Stomach (tissue), 9 donors: ENCODE results near the gene KCNJ15. TPM values are rescaled to one million over a fixed set of nuclear protein-coding genes. Genes with fewer than 3 reads are reported as not detected.
"Not testable (repeated sequence)": the region's sequence is repeated elsewhere in the genome, so short reads cannot be mapped to it uniquely, and the experiment has no call there.

Experiments
- DNase-seq, 2 donors: peaks; one replicate each; pipeline versions ENCODE4 v3.0.0 to v3.0.0-alpha.2; 2013 to 2019
- H3K27ac ChIP-seq, 5 donors: fragments of 200-600 bp in 4 of 5; sonication (generic) in 4 of 5; one replicate each; pipeline ENCODE4 v1.5.1; 2013 to 2019; ENCODE audit warnings: mild to moderate bottlenecking in 1 of 5, moderate library complexity in 1 of 5
- H3K27me3 ChIP-seq, 3 donors: fragments of 200-600 bp; sonication (generic); one replicate each; pipeline ENCODE4 v1.5.1; 2017 to 2019; ENCODE audit warnings: mixed run types in 1 of 3
- H3K36me3 ChIP-seq, 4 donors: fragments of 200-600 bp; sonication (generic); 1 replicate in 3 of 4; 2 replicates in 1 of 4; pipeline ENCODE4 v1.5.1; 2016 to 2019
- H3K4me1 ChIP-seq, 4 donors: fragments of 200-600 bp; sonication (generic); one replicate each; pipeline ENCODE4 v1.5.1; 2016 to 2019
- H3K4me3 ChIP-seq, 4 donors: fragments of 200-600 bp; sonication (generic) in 3 of 4; one replicate each; pipeline ENCODE4 v1.5.1; 2016 to 2019; ENCODE audit warnings: mild to moderate bottlenecking in 1 of 4
- H3K9me3 ChIP-seq, 4 donors: fragments of 200-600 bp; sonication (generic); one replicate each; pipeline ENCODE4 v1.5.1; 2016 to 2019
- EP300 ChIP-seq: sonication (generic); formaldehyde crosslinking; IDR thresholded peaks from one replicate; pipeline ENCODE4 v1.6.1; 2017; ENCODE audit warnings: antibody characterized with exemption
- POLR2A ChIP-seq, 4 donors: fragments of 450-650 bp; IDR thresholded peaks; one replicate each; pipeline ENCODE4 v1.6.1; 2016; ENCODE audit warnings: antibody characterized with exemption in 4 of 4, control low read depth in 2 of 4, mild to moderate bottlenecking in 1 of 4, moderate library complexity in 1 of 4
- POLR2AphosphoS5 ChIP-seq, 3 donors: sonication (generic); formaldehyde crosslinking; IDR thresholded peaks; one replicate each; pipeline ENCODE4 v1.6.1; 2016; ENCODE audit warnings: antibody characterized with exemption in 3 of 3
- WGBS, 5 donors: extraction: QIAGEN DNeasy Blood & Tissue Kit in 3 of 5; methylation state at CpG; one replicate each; pipeline versions ENCODE4 v1.1.5 to v1.1.7; 2013 to 2018; 5-methylcytosine and 5-hydroxymethylcytosine counted together
- intact Hi-C: fragments of 100-400 bp; cut with DNase I; formaldehyde crosslinking; loops from one replicate; pipeline ENCODE4 v1.15.1; 2023; ENCODE audit warnings: low total_unique reads
- polyA plus RNA-seq, 3 donors: library from polyadenylated mRNA; stranded (reverse); fragments of 200-250 nt; gene quantifications; one replicate each; pipeline ENCODE4 v1.2.3, GENCODE V29; 2013
- total RNA-seq, 5 donors: library from RNA; depleted of rRNA; stranded (reverse); fragments of >200 nt; gene quantifications; one replicate each; pipeline versions ENCODE4 v1.1.0 to v1.2.3, GENCODE V29; 2014 to 2016
- TF ChIP-seq, protein P1 (sequence below), 7 experiments: fragments of 450-650 bp in 4 of 7; fragments of 200-600 bp in 3 of 7; sonication (generic) in 3 of 7; IDR thresholded peaks; one replicate each; pipeline ENCODE4 v1.5.1; 2016 to 2019; ENCODE audit warnings: antibody characterized with exemption in 7 of 7, control low read depth in 2 of 7, mild to moderate bottlenecking in 1 of 7
- donor health status: healthy with polysubstance abuse.
- donor health status: Bipolar disorder and iron deficiency.
- donor health status: healthy.

The KCNJ15 gene
- total and polyA plus RNA-seq, 8 donors: 3.5 to 38.4 (median 7.3) TPM; not detected in 1

DNA sequence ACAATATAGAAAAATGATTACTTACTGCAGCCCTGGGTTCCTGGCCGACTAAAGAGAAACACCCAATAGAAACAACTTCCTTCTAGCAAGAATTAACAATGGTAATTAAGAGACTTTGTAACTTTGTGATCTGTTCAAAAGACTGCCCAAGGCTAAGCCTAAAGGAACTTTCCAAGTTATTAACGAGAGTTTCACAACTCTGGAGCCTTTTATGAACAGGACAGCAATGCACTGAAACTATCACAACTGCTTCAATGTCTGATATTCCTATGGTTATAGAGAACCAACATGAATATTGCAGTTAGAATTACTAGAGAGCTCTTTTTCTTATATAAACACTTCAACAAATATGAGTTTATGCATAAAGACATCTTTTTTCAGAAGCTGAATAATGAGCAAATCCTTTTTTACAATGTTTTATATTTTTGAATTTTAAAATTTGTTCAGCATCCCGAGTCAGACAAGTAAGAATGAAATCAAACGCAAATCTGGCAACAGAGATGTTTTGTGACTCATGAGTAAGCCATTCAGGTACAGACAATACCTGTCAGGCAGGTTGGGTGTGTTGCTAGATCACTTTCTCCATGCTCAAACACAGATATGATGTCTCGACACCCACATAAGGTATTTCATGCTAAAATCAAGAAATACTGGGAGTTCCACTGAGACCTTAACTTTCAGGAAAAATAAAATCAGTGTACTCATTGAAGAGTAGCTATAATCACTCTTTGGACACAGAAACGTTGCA, 22.2 kb upstream of the KCNJ15 start:
- H3K27me3 ChIP-seq: no peaks in the 10 kb centered on the region
- H3K4me1 ChIP-seq: peaks cover 0 to 14% (median 0%) of the 10 kb centered on the region in 4 donors
- H3K4me3 ChIP-seq: no peak overlapping the region
- intact Hi-C loops: no loop called here
- no peaks in the 10 kb centered on the region for H3K36me3 ChIP-seq
- H3K9me3 ChIP-seq: peaks cover 1 to 14% (median 13%) of the 10 kb centered on the region in 4 donors
- TF ChIP-seq POLR2A (IDR thresholded peaks at IDR 0.05) (no peak), POLR2AphosphoS5 (IDR thresholded peaks at IDR 0.05) (peak in 2 of 3 donors; percentile 66 to 73)
- WGBS, 5 donors: 31 to 55% (median 47%) methylated on average over 6 of the region's 6 CpGs
- no peak overlapping the region for H3K27ac ChIP-seq
- DNase-seq: peak; percentile 63

DNA sequence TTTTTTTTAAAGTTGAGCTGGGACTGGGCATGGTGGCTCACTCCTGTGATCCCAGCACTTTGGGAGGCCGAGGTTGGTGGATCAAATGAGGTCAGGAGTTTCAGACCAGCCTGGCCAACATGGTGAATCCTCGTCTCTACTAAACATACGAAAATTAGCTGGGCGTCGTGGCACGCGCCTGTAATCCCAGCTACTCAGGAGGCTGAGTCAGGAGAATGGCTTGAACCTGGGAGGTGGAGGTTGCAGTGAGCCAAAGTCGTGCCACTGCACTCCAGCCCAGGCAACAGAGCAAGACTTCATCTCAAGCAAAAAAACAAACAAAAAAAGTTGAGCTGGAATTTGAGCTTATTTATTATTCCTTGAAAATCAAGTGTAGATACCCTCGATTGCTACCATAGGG, 21.5 kb upstream of the KCNJ15 start:
- intact Hi-C loops, H3K9me3 ChIP-seq, H3K27ac ChIP-seq, H3K4me3 ChIP-seq, H3K36me3 ChIP-seq, DNase-seq, H3K27me3 ChIP-seq: not testable (repeated sequence)
- 80 to 89% (median 86%) methylated on average over 9 of the region's 9 CpGs for WGBS, 5 donors
- H3K4me1 ChIP-seq: peaks cover 0 to 18% (median 0%) of the 10 kb centered on the region in 4 donors

DNA sequence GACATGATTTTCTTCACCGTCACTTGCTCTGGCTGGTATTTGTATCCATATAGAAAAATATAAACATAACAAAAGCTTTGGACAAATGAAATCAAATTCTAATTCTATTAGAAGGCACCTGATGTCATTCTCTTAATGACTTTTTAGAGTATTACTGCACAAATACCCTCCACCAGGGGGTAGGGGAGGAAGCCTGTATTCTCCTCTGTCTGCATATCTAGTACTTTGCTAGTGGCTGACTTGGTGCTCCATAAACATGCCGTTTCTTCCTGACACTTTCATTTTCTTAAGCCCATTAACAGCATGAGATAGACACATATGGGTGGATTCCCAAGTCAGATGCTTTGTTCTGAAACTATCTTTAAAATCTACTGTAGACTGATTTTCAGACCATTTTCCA, 20.6 kb upstream of the KCNJ15 start:
- WGBS, 5 donors: 72 to 81% (median 74%) methylated on average over 2 of the region's 2 CpGs
- intact Hi-C loops: no loop called here

DNA sequence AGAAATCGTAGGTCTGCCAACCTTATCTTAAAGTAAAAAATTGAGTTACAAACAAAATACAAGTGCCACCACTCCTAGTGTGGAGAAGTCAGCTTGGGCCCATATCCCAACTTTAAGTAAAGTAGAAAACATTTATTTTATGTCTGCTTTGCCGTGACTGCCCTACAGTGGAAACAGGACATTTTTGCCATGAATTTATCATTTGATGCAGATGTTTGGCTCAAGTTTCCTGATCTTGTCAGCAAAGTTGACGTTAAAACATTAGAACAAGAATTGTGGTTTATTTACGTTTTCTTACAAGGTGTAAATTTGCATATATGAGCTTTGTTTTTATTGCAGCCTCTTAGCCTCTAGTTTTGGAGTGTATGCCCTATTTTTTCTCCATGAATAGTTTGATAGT, 17.1 kb upstream of the KCNJ15 start:
- Histone ChIP-seq H3K27me3 (no peaks in the 10 kb centered on the region), H3K4me3 (no peak overlapping the region), H3K9me3 (no peaks in the 10 kb centered on the region), H3K36me3 (no peaks in the 10 kb centered on the region), H3K4me1 (peaks cover 0 to 29% (median 4%) of the 10 kb centered on the region in 4 donors), H3K27ac (no peak overlapping the region)
- intact Hi-C loops: no loop called here
- TF ChIP-seq EP300 (no peak), POLR2A (IDR thresholded peaks at IDR 0.05) (no peak), POLR2AphosphoS5 (IDR thresholded peaks at IDR 0.05) (no peak)
- TF ChIP-seq, protein P1, sequence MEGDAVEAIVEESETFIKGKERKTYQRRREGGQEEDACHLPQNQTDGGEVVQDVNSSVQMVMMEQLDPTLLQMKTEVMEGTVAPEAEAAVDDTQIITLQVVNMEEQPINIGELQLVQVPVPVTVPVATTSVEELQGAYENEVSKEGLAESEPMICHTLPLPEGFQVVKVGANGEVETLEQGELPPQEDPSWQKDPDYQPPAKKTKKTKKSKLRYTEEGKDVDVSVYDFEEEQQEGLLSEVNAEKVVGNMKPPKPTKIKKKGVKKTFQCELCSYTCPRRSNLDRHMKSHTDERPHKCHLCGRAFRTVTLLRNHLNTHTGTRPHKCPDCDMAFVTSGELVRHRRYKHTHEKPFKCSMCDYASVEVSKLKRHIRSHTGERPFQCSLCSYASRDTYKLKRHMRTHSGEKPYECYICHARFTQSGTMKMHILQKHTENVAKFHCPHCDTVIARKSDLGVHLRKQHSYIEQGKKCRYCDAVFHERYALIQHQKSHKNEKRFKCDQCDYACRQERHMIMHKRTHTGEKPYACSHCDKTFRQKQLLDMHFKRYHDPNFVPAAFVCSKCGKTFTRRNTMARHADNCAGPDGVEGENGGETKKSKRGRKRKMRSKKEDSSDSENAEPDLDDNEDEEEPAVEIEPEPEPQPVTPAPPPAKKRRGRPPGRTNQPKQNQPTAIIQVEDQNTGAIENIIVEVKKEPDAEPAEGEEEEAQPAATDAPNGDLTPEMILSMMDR (IDR thresholded peaks at IDR 0.05): no peak
- 61 to 78% (median 67%) methylated on average over 4 of the region's 4 CpGs for WGBS, 5 donors
- DNase-seq: no peak

More for the DNA sequence above, 20.6 kb upstream of the KCNJ15 start:
- Histone ChIP-seq H3K9me3 (no peaks in the 10 kb centered on the region), H3K4me3 (no peak overlapping the region), H3K4me1 (peaks cover 0 to 27% (median 4%) of the 10 kb centered on the region in 4 donors), H3K36me3 (no peaks in the 10 kb centered on the region), H3K27ac (no peak overlapping the region), H3K27me3 (no peaks in the 10 kb centered on the region)
- TF ChIP-seq, protein P1 (IDR thresholded peaks at IDR 0.05): no peak
- TF ChIP-seq POLR2A (IDR thresholded peaks at IDR 0.05) (no peak), POLR2AphosphoS5 (IDR thresholded peaks at IDR 0.05) (no peak)
- no peak for DNase-seq

DNA sequence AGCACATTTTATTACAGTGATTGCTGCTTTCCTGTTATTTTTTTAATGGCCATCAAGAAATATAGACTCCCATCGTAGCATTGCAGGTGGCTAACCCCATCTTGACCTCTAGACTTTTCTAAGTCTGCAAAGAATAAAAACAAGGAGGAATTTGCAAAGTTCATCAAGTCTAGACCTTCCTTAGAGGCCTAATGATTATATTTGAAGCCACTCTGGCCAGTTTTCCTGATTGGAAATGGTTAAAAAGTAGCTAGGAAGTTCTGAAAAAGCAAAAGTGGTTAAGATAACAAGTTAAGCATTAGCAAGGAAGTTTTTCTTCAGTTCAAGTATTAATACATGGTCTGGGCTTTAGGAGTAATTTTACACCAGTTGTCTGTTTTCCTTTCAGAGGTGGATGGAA, 16.7 kb upstream of the KCNJ15 start:
- intact Hi-C loops: no loop called here
- Histone ChIP-seq H3K9me3 (no peaks in the 10 kb centered on the region), H3K27ac (no peak overlapping the region), H3K27me3 (no peaks in the 10 kb centered on the region), H3K36me3 (no peaks in the 10 kb centered on the region), H3K4me3 (no peak overlapping the region), H3K4me1 (peaks cover 0 to 26% (median 4%) of the 10 kb centered on the region in 4 donors)
- DNase-seq: no peak
- TF ChIP-seq POLR2AphosphoS5 (IDR thresholded peaks at IDR 0.05) (no peak), POLR2A (IDR thresholded peaks at IDR 0.05) (no peak), EP300 (no peak)
- TF ChIP-seq, protein P1 (IDR thresholded peaks at IDR 0.05): no peak
- WGBS, 5 donors: 43 to 59% (median 50%) methylated on average over 1 of the region's 1 CpG
